ENCODE data around the gene SAP25.
"Not testable (repeated sequence)": the region's sequence is repeated elsewhere in the genome, so short reads cannot be mapped to it uniquely, and the experiment has no call there.

The SAP25 gene

DNA sequence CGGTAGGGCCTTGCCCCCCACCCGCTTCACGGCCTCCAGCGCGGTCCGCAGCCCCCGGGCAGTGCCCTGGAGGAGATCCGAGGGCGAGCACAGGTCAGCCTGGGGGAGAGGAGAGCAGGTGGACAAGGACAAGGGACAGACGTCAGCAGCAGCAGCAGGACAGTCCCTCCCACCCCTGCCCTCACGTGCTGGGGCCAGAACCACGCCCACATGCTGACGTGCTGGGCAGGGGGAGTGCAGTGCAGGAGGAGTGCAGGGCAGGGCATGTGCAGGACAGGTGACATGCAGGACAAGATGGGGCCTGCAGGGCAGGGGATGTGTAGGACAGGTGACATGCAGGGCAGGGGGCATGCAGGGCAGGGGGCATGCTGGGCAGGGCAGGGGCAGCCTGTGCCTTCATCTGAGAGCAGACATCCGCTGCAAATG, 1.5 kb upstream of the SAP25 start:
- DNase-seq: no peak

DNA sequence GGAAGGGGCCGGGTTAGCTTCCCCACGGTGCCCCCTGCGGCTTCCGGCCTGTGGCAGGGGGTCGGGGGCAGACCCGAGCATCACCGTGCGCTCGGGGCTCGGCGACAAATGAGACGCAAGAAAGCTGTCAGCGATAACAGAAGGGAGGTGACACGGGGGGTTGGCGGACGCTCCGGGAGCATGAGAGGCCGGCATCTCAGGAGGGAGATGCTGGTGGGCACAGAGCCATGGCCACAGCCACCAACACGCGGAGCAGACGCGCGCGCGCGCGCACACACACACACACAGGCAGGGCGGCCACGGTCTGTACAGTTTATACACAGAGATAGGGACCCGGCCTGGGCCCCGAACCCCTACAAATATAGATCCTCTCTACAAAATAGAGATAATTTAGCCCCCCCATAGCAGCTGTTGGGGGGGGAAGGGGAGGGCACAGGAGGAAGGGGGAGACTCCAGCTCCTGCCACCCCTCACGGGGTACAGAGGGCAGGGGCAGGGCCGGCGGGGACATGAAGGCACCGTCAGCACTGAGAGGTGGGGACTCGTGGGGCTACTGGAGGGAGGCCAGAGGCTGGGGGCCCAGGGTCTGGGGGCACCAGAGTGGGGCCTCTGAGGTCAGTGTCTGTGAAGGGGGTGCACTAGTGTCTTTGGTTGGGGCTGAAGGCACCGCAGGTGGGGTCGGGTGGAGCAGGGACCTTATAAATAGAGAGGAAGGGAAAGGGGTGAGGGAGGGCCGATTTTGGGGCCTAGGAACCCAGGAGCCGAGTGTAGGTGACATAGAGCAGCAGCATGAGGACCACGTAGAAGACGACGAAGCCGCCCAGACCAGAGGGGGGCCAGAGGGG, 884 bp upstream of the SAP25 start:
- no peak for DNase-seq

DNA sequence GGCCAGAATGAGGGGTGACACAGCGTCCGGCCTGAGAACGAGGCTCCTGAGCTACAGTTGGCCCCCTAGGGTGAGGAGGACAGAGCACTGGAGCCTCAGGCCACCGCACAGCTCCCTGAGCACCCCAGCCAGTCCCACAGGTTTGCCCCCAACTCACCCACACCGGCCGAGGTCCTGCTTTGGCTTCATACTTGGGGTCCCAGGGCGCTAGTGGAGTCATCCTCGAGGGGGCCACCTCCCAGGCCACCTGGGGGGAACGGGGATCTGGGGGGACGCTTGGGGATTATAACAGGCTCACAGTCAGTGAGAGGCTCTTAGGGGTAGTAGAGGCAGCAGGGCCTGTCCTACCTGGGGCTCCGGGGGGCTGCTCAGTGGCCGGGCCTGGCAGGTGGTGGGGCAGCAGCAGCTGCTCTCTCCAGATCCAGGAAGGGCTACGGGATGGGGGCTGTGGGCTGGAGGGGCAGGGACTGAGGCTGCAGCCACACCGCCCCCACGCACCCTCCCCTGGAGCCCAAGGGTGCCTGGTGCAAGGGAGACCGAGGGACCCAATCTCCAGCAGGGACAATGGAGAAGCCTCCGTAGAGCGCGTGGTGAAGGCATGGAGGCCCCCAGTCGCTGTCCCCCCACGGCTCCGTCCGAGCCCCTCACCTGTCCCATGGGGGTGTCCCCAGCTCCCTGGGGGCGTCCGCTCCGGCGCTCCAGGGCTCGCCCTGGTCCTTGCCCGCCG, 588 bp downstream of the SAP25 start:
- DNase-seq: no peak

DNA sequence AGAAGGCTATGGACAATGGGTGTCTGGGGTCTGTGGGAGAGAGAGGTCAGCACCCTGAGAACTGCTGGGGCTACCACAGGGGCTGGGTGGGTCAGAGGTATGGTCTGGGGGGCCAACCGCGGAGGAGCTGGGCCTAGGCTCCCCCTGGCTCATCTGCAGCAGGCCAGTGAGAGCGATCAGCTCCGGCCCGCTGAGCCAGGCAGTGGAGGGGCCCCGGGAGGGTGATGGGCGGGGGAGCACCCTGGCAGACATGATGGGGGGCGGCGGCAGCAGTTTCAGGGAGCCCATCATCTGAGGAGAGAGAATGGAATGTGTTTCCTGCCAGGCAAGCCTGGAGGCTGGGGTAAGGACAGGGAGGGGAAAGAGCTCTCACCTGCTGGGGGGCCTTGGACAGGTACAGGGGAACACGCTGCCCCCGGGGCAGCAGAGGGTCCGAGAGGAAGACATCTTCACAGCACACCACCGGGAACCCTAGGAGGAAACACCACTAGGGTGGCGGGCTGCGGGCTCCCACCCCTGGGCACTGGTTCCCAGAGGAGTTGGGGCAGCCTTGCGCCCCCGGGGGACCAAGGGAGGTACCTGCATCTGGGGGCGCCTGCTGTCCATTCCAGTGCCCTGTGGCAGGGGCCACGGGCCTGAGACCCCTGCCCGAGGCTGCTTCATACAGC, 1.3 kb downstream of the SAP25 start:
- no peak for DNase-seq

DNA sequence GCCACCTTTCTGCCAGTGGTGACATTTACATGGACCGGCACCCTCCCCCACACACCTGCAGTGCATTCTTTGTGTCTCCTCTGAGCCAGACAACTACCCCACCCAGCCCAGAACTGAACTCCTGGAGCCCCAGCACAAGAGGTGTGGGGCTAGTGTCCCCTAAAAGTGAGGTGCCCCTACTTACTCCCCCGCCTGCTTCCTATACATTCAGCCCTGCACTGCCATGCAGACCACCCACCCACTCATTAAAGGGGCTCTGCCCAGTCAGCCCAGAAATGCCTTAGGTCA, 1.9 kb downstream of the SAP25 start:
- DNase-seq: no peak

DNA sequence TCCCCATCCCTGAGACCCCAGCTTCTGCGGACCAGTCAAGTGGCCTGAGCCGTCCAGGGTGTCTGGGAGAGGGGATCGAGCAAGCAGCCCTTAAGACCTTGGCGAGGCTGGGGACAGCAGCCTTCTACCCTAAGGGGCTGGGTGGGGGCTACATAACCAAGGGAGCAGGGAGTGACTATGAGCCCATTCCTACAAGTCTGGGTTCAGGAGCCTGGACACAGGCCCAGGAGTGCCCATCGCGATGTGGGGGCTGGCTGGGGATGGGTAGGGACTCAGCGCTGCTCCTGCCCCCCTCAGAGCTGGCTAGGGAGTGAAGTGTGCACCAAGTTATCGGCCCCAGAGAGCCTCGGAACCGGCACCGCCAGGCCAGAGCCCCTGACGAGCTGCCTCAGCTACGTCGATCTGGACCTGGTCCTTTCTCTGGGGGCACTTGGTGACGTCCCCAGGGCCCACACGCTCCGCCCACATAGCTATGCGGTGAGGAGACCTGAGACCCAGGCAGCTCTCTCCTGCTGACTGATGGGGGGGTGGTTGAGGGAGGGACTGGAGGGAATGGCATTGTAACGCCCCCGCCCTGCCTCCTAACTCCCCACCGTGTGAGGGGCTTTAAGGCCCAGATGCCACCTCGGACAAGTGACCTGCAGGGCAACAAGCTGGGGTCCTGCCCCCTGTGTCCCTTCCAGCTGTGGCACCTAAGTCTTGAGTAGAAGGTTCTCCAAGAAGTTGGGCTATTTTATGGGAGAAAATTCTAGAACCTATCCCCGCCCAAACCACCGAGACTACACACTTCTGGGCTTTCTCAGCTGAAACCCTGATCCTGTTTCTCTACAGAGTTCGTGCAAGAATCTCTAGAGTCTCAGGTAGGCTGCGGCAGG, 2.5 kb downstream of the SAP25 start:
- DNase-seq: no peak

DNA sequence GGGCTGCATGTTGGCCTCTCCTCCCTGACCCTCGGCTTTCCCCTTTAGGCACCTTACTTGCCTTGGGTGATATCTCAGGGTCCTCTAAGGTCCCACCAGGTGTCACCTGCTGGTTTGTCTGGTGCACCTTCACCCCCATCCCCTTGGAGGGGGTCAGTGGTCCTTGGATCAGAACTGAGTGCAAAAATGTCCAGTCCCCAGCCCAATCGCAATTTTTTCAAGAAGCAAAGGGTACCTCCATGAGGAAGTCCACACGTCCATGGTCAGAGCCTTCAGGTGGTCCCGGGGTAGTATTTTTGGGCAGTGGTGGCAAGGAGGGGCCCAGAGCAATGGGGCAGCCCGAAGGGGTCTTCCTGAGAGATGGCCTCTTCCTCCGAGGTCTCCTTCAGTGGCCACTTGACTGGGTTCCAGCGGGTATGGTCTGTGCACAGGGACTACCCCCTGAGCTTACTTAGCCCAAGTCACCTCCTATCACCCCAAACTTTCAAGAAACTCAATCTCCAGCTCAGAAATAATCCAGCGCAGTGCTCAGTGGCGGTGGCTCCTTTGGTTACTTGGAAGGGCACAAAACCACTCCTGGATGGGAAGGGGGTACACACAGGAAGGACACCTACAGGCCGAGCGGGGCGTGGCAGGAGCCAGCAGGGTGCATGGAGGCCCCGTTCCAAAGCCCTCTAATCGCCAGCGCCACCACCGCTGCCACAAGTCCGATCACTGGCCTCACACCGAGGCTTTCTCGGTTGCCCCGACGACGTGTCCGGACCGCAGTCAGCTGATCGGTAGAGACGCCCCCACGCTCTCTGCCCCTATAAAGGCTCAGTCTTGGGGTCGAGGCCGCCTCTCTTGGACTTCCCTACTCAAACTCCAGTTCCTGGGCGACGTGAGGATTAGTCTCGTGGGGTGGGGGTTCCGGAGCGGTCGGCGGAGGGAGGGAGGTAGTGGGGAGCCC, 4.5 kb downstream of the SAP25 start:
- peak; percentile 45 for DNase-seq

DNA sequence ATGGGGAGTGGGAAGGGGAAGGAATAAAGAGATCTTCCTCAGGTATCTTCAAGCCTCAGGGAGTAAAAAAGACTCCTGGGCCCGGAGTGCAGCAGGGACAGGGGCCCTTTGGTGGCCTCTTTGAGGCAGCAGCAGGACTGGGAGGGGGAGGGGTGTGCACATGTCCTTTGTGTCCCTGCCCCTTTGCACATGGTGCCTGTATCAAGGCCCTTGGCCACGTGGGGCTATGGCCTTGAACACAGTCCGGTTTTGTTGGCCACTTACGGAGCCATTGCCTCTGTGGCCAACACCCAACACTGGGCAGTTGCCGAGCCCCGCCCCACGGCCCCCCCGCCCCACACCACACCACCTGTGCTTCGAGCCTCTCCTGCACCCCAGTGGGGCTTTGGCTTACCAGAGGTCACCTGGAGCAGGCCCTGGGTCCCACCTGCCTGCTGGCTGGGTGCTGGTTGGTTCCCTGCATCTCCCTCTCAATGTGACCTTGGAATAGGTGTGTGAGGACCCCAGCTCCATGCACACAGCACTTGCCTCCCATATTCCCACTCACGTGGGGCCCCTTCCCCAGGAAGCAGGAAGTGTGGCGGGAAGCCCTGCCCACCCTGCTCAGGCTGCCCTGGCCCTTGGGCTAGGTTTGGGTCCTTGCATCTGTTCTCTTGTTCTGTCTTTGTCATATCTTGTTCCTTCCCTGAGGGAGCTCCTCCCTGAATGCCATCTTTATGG, 5.4 kb downstream of the SAP25 start:
- DNase-seq: no peak

DNA sequence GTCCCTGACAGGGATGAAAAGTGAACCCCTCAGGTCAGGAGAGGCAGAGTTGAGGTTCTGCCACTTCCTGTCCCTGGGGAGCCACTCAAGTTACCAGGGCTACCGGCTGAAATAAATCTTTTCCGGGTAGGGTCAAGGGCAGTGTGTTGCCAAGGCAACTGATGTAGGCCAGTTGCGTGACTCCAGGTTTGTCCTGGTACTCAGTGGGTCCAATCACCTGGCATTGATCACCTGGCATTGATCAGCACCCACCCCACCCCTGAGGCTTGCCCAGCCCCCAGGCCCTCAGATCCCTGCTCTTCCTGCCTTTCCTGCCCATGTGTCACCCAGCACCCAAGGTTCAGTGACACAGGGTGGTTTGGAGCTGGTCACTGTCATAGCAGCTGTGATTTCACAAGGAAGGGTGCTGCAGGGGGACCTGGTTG, 5.9 kb downstream of the SAP25 start:
- no peak for DNase-seq

DNA sequence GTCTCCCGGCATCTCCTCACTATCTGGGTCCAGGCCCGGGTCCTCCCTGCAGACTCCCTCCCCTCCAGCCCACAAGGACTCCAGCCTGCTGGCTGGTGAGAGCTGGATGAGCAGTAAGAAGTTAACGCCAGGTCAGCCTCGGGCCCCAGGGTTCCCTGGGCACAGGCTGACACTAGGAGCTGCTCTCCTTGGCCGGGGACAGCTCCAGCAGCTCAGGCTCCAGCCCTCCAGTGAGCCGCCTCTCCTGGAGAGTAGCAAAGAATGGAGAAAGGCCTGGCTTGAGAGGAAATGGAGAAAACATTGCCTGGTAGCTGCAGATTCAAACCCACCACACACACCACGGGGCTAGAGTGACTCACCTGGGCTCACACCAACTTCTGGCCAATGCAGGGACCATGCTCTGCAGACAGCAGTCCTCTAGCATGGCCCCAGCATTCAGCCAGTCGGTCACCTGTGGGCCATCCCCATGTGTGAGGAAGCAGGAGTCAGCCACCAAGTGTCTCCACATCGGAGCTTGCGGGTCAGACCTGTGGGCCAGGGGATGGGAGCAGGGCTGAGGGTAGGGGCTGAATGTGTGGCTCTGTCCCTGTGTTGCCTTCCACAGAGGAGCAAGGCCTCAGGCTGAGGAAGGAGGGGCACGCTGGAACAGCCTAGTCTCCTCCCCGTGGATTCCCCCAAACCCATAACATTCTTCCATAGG, 6.5 kb downstream of the SAP25 start:
- DNase-seq: no peak

DNA sequence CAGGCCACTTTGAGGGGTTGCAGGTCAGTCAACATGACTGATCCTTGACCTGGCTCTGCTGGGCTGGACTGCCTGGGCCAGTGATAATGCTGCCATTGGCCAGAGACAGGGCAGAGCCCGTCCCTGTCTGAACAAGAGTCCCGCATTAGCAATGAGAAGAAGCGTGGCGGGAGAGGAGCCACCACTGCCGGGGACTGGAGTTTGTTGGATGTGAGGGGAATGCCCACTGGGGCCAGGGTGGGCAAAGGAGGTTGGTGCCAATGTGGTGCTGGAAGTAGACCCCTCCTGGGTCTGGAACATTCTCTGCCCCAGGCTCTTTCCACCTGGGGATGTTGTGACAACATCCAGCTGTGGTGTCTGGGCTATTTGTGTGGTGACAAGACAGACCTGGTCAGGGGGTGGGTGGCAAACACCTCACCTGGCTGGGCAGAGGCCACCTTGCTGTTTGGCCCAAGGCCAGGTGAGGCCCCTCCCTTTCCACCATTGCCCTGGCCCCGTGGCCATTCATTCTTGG, 7.6 kb downstream of the SAP25 start:
- no peak for DNase-seq

DNA sequence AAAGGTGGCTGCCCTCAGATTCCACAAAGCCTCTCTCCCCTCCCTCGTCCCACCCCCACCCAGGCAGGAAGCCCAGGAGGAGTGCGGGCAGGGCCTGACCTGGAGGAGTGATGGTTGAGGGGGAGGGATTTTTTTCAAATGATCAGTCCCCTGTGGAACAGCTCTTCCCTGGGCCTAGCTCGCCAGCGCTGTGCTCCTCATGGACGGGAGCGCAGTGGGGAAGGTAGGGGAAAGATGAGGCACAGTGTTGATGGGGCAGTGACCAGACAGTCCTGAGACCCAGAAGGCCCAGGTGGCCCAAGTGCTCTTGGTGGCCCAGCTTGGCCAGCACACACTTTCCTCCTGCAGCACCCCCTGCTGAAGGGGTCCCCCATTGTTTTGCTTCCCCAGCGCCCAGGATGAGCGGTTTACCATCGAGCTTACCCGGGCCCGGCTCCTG, 8.5 kb downstream of the SAP25 start:
- no peak for DNase-seq

DNA sequence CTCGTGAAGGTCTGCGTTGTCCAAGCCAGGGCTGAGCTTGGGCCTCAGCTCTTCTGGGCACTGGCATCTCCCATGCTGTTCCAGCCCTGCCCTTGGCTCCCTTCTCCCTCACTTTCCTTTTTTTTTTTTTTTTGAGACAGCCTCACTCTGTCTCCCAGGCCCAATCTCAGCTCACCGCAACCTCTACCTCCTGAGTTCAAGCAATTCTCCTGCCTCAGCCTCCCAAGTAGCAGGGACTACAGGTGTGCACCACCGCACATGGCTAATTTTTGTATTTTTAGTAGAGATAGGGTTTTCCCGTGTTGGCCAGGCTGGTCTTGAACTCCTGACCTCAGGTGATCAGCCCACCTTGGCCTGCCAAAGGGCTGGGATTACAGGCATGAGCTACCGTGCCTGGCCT, 9.3 kb downstream of the SAP25 start:
- not testable (repeated sequence) for DNase-seq

DNA sequence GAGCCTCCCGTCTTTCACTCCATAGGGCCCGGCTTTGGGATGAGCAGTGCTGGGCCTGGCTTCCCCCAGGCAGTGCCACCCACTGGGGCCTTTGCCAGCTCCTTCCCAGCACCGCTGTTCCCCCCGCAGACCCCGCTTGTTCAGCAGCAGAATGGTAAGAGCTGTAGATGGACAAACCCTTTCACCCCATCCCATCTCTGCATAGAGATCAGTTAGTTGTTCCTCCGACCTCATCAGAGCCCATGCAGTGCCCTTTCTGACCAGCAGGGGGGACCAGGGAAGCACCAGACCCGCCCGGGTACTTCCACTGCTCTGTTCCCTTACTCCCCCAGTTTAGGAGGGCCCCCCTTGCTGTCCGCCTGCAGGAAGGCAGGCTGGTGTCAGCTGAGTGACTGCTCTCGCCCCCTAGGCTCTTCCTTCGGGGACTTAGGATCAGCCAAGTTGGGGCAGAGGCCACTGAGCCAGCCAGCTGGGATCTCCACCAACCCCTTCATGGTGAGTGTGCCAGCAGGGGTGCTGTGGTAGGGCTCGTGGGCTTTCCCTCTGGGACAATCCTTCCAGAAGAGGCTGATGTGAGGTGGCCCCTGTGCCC, 9.8 kb downstream of the SAP25 start:
- DNase-seq: peak; percentile 86

DNA sequence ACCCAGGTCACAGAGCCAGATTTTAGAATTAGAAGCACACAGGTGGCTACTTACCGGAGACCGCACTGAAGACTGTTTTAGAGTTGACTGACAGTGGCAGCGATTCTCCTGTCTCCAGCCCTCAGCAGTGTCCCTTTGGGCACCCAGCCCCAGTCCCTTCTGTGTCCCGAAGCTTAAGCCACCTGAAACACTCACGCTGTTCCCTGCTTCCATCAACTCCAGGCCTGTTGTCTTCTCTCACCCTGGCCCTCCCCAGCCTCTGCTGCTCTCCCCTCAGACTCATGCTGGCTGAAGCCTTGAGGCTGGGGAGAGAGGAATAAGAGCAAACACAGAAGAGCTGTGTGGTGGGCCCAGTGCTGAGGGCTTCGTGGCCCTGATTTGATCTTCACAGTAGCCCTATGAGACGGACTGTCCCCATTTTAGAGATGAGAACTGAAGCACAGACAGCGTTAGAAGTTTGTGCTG, 10.6 kb downstream of the SAP25 start:
- no peak for DNase-seq

DNA sequence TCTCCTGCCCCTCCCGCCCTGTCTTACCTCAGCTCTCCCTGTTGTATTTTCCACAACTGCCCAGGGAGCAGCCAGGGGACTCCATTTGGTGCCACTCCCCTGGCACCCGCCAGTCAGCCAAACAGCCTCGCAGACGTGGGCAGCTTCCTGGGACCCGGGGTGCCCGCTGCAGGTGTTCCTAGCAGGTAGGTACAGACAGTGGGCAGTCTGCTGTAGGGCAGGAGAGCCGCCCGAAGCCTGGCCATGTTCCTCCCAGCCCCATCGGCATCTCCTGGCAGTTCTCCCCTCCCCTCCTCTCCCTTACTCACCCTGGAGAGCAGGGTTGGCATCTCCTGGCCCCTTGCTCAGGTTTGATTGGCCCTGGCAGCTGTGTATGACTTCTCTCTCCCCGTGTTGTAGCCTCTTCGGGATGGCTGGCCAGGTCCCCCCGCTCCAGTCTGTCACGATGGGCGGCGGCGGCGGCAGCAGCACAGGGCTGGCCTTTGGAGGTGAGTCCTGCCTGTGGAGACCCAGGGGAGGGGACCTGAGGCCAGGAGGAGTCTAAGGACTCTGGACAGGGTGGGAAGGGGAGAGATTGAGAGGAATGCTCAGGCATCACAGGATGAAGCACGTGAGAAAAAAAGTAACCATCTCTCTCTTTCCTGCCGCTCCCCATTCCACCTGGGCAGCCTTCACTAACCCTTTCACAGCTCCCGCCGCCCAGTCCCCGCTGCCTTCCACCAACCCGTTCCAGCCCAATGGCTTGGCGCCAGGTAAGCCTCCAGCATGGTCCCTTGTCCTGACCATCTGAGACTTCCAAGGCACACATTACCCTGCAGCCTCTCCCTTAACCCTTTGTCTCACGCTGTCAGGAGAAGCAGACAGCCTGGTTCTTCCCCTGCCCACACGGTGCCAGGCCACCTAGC, 11.3 kb downstream of the SAP25 start:
- no peak for DNase-seq

DNA sequence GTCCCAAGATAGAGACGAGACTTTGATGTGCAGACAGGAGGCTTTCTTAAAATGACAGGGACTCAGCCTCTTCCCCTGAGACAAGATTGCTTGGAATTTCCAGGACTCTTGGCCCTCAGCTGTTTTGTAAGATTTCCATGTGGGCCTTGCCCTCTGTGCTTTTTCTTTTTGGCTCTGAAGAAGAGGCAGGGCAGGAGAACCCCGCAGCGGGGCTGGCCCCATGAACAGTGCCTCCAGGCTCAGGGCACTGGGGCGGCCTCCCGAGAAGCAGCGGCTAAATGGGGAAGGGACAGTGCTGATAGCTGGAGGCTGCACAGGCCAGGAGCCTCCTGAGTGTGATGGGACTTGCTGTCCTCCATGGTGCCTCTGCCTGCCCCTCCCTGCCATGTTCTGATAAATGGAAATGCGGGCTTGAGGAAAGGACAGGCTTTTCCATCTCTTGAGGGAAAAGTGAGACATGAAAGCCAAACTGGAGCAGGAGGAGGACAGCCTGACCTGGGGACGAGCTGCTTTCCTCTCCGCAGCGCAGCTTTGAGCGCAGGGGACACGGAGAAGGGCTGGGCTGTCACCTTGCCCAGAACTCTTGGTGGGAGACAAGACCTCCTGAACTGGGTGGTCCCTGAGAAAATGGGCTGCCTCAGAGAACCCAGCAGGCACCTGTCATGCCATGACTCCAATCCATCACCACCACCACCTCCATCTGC, 12.1 kb downstream of the SAP25 start:
- DNase-seq: no peak

DNA sequence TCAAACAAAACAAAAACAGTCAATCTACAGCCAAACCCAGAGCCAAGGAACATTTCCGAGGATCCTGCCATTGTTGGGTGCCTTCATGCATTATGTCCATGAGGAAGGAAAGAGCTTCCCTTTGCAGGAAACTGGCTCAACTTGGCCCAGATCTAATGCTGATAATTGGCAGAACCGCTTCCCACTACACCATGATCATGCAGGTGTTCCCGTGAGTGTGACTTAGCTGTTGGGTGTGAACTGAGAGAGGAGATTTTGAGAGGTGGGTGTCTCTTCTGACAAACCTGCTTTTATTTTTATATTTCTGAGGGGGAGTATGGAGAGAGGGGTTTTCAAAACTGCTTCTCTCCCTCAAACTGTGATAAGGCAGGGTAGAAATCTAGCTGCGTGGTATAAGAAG, 14.6 kb downstream of the SAP25 start:
- no peak for DNase-seq
